CD14-positive monocyte (primary cell): ENCODE measurements around the gene PCSK1N. TPM values are rescaled to one million over a fixed set of nuclear protein-coding genes. Genes with fewer than 3 reads are reported as not detected.

Source experiments
- DNase-seq, 3 donors: peaks; one replicate each; pipeline ENCODE4 v3.0.0-alpha.2; 2011 to 2022
- H2AFZ ChIP-seq: 2 replicates; pipeline ENCODE4 v1.6.0; 2012; ENCODE audit warnings: mild to moderate bottlenecking, low read depth, low read length, inconsistent platforms; ENCODE audit not compliant: insufficient read depth, poor library complexity, severe bottlenecking
- H3K27ac ChIP-seq, 2 donors: 1 replicate in 1 of 2; 2 replicates in 1 of 2; pipeline ENCODE4 v1.5.1; 2012 to 2013; ENCODE audit warnings: low read length in 2 of 2, control low read depth in 1 of 2, inconsistent platforms in 1 of 2, low read depth in 1 of 2, mild to moderate bottlenecking in 1 of 2
- H3K27me3 ChIP-seq, 2 donors: one replicate each; pipeline versions ENCODE4 v1.6.0 to v1.6.1; 2011 to 2013; ENCODE audit warnings: low read length in 2 of 2; ENCODE audit not compliant: control insufficient read depth in 2 of 2, insufficient read depth in 2 of 2
- H3K36me3 ChIP-seq, 2 donors: replicated peaks in 1 of 2; 1 replicate in 1 of 2; 2 replicates in 1 of 2; pipeline versions ENCODE4 v1.5.1 to v1.6.1; 2012 to 2013; ENCODE audit warnings: low read length in 2 of 2, control low read depth in 1 of 2, inconsistent platforms in 1 of 2, mild to moderate bottlenecking in 1 of 2; ENCODE audit not compliant: insufficient read depth in 2 of 2, control insufficient read depth in 1 of 2
- H3K4me1 ChIP-seq, 2 donors: 1 replicate in 1 of 2; 2 replicates in 1 of 2; pipeline versions ENCODE4 v1.5.1 to v1.6.1; 2012 to 2013; ENCODE audit warnings: low read length in 2 of 2, control low read depth in 1 of 2, inconsistent platforms in 1 of 2, mild to moderate bottlenecking in 1 of 2, moderate library complexity in 1 of 2; ENCODE audit not compliant: insufficient read depth in 2 of 2, control insufficient read depth in 1 of 2
- H3K4me2 ChIP-seq: replicated peaks from 2 replicates; pipeline ENCODE3; 2012; ENCODE audit warnings: low read length, moderate library complexity, mild to moderate bottlenecking; ENCODE audit not compliant: poor library complexity, severe bottlenecking; ENCODE audit errors: extremely low read depth
- H3K4me3 ChIP-seq, 3 experiments: fragments of 200-600 bp in 1 of 3; sonication (generic) in 1 of 3; replicated peaks in 1 of 3; 1 replicate in 2 of 3; 2 replicates in 1 of 3; pipeline ENCODE4 v1.5.1; 2011 to 2013; ENCODE audit warnings: low read length in 3 of 3, mild to moderate bottlenecking in 3 of 3, control low read depth in 2 of 3, low read depth in 2 of 3, inconsistent platforms in 1 of 3, moderate library complexity in 1 of 3
- H3K79me2 ChIP-seq: 2 replicates; pipeline ENCODE4 v1.6.0; 2012; ENCODE audit warnings: mild to moderate bottlenecking, control low read depth, inconsistent platforms, low read length, moderate library complexity; ENCODE audit not compliant: insufficient read depth
- H3K9ac ChIP-seq: 2 replicates; pipeline ENCODE4 v1.6.0; 2017; ENCODE audit warnings: low read length, mild to moderate bottlenecking; ENCODE audit not compliant: insufficient read depth, poor library complexity, severe bottlenecking
- H3K9me3 ChIP-seq, 2 donors: replicated peaks in 1 of 2; 1 replicate in 1 of 2; 2 replicates in 1 of 2; pipeline versions ENCODE4 v1.5.1 to v1.6.1; 2012 to 2013; ENCODE audit warnings: low read length in 2 of 2, control low read depth in 1 of 2; ENCODE audit not compliant: control insufficient read depth in 1 of 2, insufficient read depth in 1 of 2
- H4K20me1 ChIP-seq: 2 replicates; pipeline ENCODE4 v1.6.0; 2012; ENCODE audit warnings: mild to moderate bottlenecking, low read length, control low read depth, moderate library complexity; ENCODE audit not compliant: insufficient read depth
- H3K27ac Mint-ChIP-seq, 7 donors: one replicate each; pipeline ENCODE4 v1.8.0; 2020; ENCODE audit warnings: mild to moderate bottlenecking in 7 of 7, mixed read lengths in 7 of 7, moderate library complexity in 6 of 7, inconsistent platforms in 2 of 7
- H3K27me3 Mint-ChIP-seq, 3 donors: one replicate each; pipeline ENCODE4 v1.8.0; 2021 to 2022; ENCODE audit warnings: low read depth in 3 of 3, mild to moderate bottlenecking in 3 of 3, mixed read lengths in 3 of 3, moderate library complexity in 3 of 3, inconsistent platforms in 1 of 3
- H3K36me3 Mint-ChIP-seq, 2 donors: one replicate each; pipeline ENCODE4 v1.8.0; 2020; ENCODE audit warnings: mixed read lengths in 2 of 2, inconsistent platforms in 1 of 2, mild to moderate bottlenecking in 1 of 2
- H3K4me1 Mint-ChIP-seq: one replicate; pipeline ENCODE4 v1.8.0; 2020; ENCODE audit warnings: mild to moderate bottlenecking, mixed read lengths
- H3K4me3 Mint-ChIP-seq, 2 donors: one replicate each; pipeline ENCODE4 v1.8.0; 2020; ENCODE audit warnings: mild to moderate bottlenecking in 2 of 2, mixed read lengths in 2 of 2, moderate library complexity in 1 of 2
- H3K9me3 Mint-ChIP-seq, 7 donors: one replicate each; pipeline ENCODE4 v1.8.0; 2020 to 2022; ENCODE audit warnings: mixed read lengths in 7 of 7, mild to moderate bottlenecking in 6 of 7, moderate library complexity in 6 of 7, inconsistent platforms in 2 of 7
- WGBS: methylation state at CpG from one replicate; pipeline ENCODE4 v1.1.5; 2013; ENCODE audit warnings: missing lambda C conversion rate; ENCODE audit not compliant: insufficient coverage; 5-methylcytosine and 5-hydroxymethylcytosine counted together
- intact Hi-C, 2 donors: fragments of 100-400 bp; cut with micrococcal nuclease; formaldehyde crosslinking; loops; one replicate each; pipeline versions ENCODE4 v1.15.0 to v1.15.1; 2023
- polyA plus RNA-seq, 3 donors: library from polyadenylated mRNA; depleted of rRNA in 1 of 3; unstranded in 2 of 3; stranded (reverse) in 1 of 3; fragments of 300-500 nt in 2 of 3; fragments of >200 nt in 1 of 3; fragmentation: Illumina TruSeq in 2 of 3; gene quantifications; 1 replicate in 2 of 3; 2 replicates in 1 of 3; pipeline ENCODE4 v1.2.3, GENCODE V29; 2012 to 2021
- TF ChIP-seq, protein P1 (sequence below): fragments of 200-600 bp; IDR thresholded peaks from one replicate; pipeline ENCODE4 v1.8.0; 2022; ENCODE audit warnings: antibody characterized with exemption, mild to moderate bottlenecking

The PCSK1N gene
- polyA plus RNA-seq, 3 donors = not detected

DNA sequence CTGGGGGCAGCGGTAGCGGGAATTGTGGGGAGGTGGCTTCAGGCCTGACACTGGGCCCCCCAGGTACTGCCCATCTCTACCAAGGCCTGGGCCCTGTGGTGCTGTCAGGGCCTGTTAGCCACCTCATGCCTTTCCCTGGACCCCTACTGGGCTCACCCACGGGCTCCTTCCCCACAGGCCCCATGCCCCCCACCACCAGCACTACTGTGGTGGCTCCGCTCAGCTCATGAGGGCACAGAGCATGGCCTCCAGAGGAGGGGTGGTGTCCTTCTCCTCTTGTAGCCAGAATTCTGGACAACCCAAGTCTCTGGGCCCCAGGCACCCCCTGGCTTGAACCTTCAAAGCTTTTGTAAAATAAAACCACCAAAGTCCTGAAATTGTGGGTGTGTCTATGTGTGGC is 41.5 kb downstream of the PCSK1N start:
- Mint-ChIP-seq H3K4me3 (no peak overlapping the region), H3K27me3 (peaks cover 0 to 2% (median 2%) of the 10 kb centered on the region in 3 donors), H3K36me3 (no peaks in the 10 kb centered on the region), H3K9me3 (no peaks in the 10 kb centered on the region), H3K27ac (no peak overlapping the region), H3K4me1 (peaks cover 13% of the 10 kb centered on the region)
- no peak for DNase-seq
- H3K9ac ChIP-seq = no peak overlapping the region
- H3K4me3 ChIP-seq = no peak overlapping the region
- no peaks in the 10 kb centered on the region for H3K27me3 ChIP-seq
- no peaks in the 10 kb centered on the region for H4K20me1 ChIP-seq
- intact Hi-C loops = loop anchor here in 1 of 2 donors (10.0 kb wide), 1 partner anchor 49 kb away; no protein-coding TSS in a partner anchor
- peaks cover 0 to 11% of the 10 kb centered on the region in 2 donors for H3K4me1 ChIP-seq
- no CpG with 5 or more reads among the region's 4 CpGs for WGBS
- H3K9me3 ChIP-seq = no peaks in the 10 kb centered on the region
- no peak overlapping the region for H3K27ac ChIP-seq
- H3K79me2 ChIP-seq = no peaks in the 10 kb centered on the region
- no peaks in the 10 kb centered on the region for H3K36me3 ChIP-seq
- TF ChIP-seq, protein P1, sequence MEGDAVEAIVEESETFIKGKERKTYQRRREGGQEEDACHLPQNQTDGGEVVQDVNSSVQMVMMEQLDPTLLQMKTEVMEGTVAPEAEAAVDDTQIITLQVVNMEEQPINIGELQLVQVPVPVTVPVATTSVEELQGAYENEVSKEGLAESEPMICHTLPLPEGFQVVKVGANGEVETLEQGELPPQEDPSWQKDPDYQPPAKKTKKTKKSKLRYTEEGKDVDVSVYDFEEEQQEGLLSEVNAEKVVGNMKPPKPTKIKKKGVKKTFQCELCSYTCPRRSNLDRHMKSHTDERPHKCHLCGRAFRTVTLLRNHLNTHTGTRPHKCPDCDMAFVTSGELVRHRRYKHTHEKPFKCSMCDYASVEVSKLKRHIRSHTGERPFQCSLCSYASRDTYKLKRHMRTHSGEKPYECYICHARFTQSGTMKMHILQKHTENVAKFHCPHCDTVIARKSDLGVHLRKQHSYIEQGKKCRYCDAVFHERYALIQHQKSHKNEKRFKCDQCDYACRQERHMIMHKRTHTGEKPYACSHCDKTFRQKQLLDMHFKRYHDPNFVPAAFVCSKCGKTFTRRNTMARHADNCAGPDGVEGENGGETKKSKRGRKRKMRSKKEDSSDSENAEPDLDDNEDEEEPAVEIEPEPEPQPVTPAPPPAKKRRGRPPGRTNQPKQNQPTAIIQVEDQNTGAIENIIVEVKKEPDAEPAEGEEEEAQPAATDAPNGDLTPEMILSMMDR = no peak
- H2AFZ ChIP-seq = no peak overlapping the region
- no peak overlapping the region for H3K4me2 ChIP-seq

DNA sequence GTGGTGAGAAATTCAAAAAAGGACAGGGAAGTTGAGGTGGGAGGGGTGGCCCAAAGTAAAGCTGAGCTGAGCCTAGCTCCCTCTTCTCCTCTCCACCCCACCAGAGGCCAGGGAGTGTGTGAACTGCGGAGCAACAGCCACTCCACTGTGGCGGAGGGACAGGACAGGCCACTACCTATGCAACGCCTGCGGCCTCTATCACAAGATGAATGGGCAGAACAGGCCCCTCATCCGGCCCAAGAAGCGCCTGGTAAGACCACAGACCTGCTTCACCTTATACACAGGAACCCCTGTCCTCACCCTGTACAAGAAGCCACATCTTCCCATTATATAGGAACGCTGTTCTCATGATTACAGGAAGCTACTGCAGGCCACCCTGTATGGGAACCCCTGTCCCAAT is 43.2 kb downstream of the PCSK1N start:
- H3K27ac ChIP-seq = no peak overlapping the region

More for the DNA sequence above, 43.2 kb downstream of the PCSK1N start:
- no peak for DNase-seq
- peaks cover 0 to 11% of the 10 kb centered on the region in 2 donors for H3K4me1 ChIP-seq
- Mint-ChIP-seq H3K27me3 (peaks cover 1 to 5% (median 2%) of the 10 kb centered on the region in 3 donors), H3K4me1 (peaks cover 13% of the 10 kb centered on the region), H3K36me3 (no peaks in the 10 kb centered on the region), H3K4me3 (no peak overlapping the region), H3K27ac (no peak overlapping the region), H3K9me3 (no peaks in the 10 kb centered on the region)
- TF ChIP-seq, protein P1 = no peak
- H3K27me3 ChIP-seq = no peaks in the 10 kb centered on the region
- WGBS = 96% methylated on average over 4 of the region's 7 CpGs
- H3K4me2 ChIP-seq = no peak overlapping the region
- no peak overlapping the region for H2AFZ ChIP-seq
- intact Hi-C loops = loop anchor here in 1 of 2 donors (10.0 kb wide), 1 partner anchor 47 kb away; no protein-coding TSS in a partner anchor
- H3K9ac ChIP-seq = no peak overlapping the region
- H4K20me1 ChIP-seq = no peaks in the 10 kb centered on the region
- H3K9me3 ChIP-seq = no peaks in the 10 kb centered on the region
- H3K36me3 ChIP-seq = no peaks in the 10 kb centered on the region
- no peaks in the 10 kb centered on the region for H3K79me2 ChIP-seq
- no peak overlapping the region for H3K4me3 ChIP-seq
